GM12801 (cell line): ENCODE results near the gene QRFP.

ENCODE experiments used
- CTCF ChIP-seq: IDR thresholded peaks from one replicate; pipeline ENCODE4 v1.5.1; 2011; ENCODE audit warnings: control low read depth; ENCODE audit not compliant: insufficient read length; ENCODE audit errors: extremely low read depth

The QRFP gene

GRCh38 chr9:130924448-130924788 is 27.8 kb upstream of the QRFP start:
- no peak for TF ChIP-seq CTCF

GRCh38 chr9:130923611-130924447 is 27.2 kb upstream of the QRFP start:
- TF ChIP-seq CTCF: no peak

GRCh38 chr9:130922893-130923610 is 26.4 kb upstream of the QRFP start:
- TF ChIP-seq CTCF: no peak

GRCh38 chr9:130921989-130922892 is 25.6 kb upstream of the QRFP start:
- TF ChIP-seq CTCF: no peak

GRCh38 chr9:130921300-130921988 is 24.8 kb upstream of the QRFP start:
- TF ChIP-seq CTCF: no peak

- TF ChIP-seq CTCF: no peak
Measured at GRCh38 chr9:130920762-130921299, 24.2 kb upstream of the QRFP start.
